HepG2 (cell line): ENCODE measurements around the gene RUVBL2. TPM values are rescaled to one million over a fixed set of nuclear protein-coding genes. Genes with fewer than 3 reads are reported as not detected.

ENCODE experiments used
- CBX5 ChIP-seq: sonication (generic); formaldehyde crosslinking; IDR thresholded peaks from 2 replicates; pipeline ENCODE4 v1.4.0; 2020; ENCODE audit warnings: missing genetic modification reagents, borderline replicate concordance
- DMAP1 ChIP-seq: IDR thresholded peaks from 2 replicates; pipeline ENCODE4 v1.6.1; 2016
- ETV5 ChIP-seq: IDR thresholded peaks from 2 replicates; pipeline ENCODE4 v1.6.1; 2018; ENCODE audit warnings: missing biosample characterization, missing genetic modification reagents, inconsistent platforms, borderline replicate concordance
- HNRNPL ChIP-seq: fragments of 200-400 bp; formaldehyde crosslinking; IDR thresholded peaks from 2 replicates; pipeline ENCODE4 v1.6.1; 2017; ENCODE audit warnings: mild to moderate bottlenecking, low read depth, low read length
- JUND ChIP-seq: sonication (generic); formaldehyde crosslinking; IDR thresholded peaks from 2 replicates; pipeline ENCODE4 v1.8.0; 2022; ENCODE audit warnings: mild to moderate bottlenecking, missing genetic modification reagents
- KMT2B ChIP-seq: IDR thresholded peaks from 2 replicates; pipeline ENCODE4 v1.6.1; 2016; ENCODE audit warnings: missing genetic modification reagents, missing compliant biosample characterization
- MAF1 ChIP-seq: sonication (generic); formaldehyde crosslinking; IDR thresholded peaks from 2 replicates; pipeline ENCODE4 v1.5.0; 2020; ENCODE audit warnings: missing genetic modification reagents, borderline replicate concordance
- SMAD1 ChIP-seq: sonication (generic); formaldehyde crosslinking; IDR thresholded peaks from 2 replicates; pipeline ENCODE4 v1.4.0; 2020; ENCODE audit warnings: missing genetic modification reagents, low read depth, mild to moderate bottlenecking, borderline replicate concordance
- SYNCRIP ChIP-seq: fragments of 200-400 bp; formaldehyde crosslinking; IDR thresholded peaks from 2 replicates; pipeline ENCODE4 v1.6.1; 2018; ENCODE audit warnings: mild to moderate bottlenecking, low read depth, low read length; ENCODE audit not compliant: insufficient read depth
- TBL1XR1 ChIP-seq: fragments of 150-350 bp; IDR thresholded peaks from 2 replicates; pipeline ENCODE4 v1.6.1; 2014; ENCODE audit warnings: borderline replicate concordance, low read length; ENCODE audit not compliant: partially characterized antibody
- TOPORS ChIP-seq: sonication (generic); formaldehyde crosslinking; IDR thresholded peaks from 2 replicates; pipeline ENCODE4 v1.8.0; 2023; ENCODE audit warnings: mild to moderate bottlenecking, missing genetic modification reagents
- ZBTB38 ChIP-seq: sonication (generic); formaldehyde crosslinking; IDR thresholded peaks from 2 replicates; pipeline ENCODE4 v1.5.1; 2020; ENCODE audit warnings: mild to moderate bottlenecking, missing genetic modification reagents
- ZFP36 ChIP-seq: fragments of 150-350 bp; IDR thresholded peaks from 2 replicates; pipeline ENCODE4 v1.6.1; 2018; ENCODE audit warnings: borderline replicate concordance, low read length, low read depth; ENCODE audit not compliant: partially characterized antibody
- ZNF224 ChIP-seq: sonication (generic); formaldehyde crosslinking; IDR thresholded peaks from 2 replicates; pipeline ENCODE4 v1.5.0; 2020; ENCODE audit warnings: mild to moderate bottlenecking, missing genetic modification reagents
- ZNF367 ChIP-seq: sonication (generic); formaldehyde crosslinking; IDR thresholded peaks from 2 replicates; pipeline ENCODE4 v1.4.0; 2020; ENCODE audit warnings: missing genetic modification reagents, borderline replicate concordance
- ZNF430 ChIP-seq: sonication (generic); formaldehyde crosslinking; IDR thresholded peaks from 2 replicates; pipeline ENCODE4 v1.9.0; 2021; ENCODE audit warnings: mild to moderate bottlenecking, missing genetic modification reagents
- ZNF431 ChIP-seq: sonication (generic); formaldehyde crosslinking; IDR thresholded peaks from 2 replicates; pipeline ENCODE4 v1.9.0; 2022; ENCODE audit warnings: missing genetic modification reagents, low read depth, mild to moderate bottlenecking, borderline replicate concordance
- ZNF496 ChIP-seq: sonication (generic); formaldehyde crosslinking; IDR thresholded peaks from 2 replicates; pipeline ENCODE4 v1.8.1; 2023; ENCODE audit warnings: mild to moderate bottlenecking, moderate library complexity, missing genetic modification reagents; ENCODE audit not compliant: insufficient replicate concordance
- ZNF549 ChIP-seq: sonication (generic); formaldehyde crosslinking; IDR thresholded peaks from 2 replicates; pipeline ENCODE4 v1.5.0; 2020; ENCODE audit warnings: missing genetic modification reagents
- ZNF644 ChIP-seq: IDR thresholded peaks from 2 replicates; pipeline ENCODE4 v1.6.1; 2016; ENCODE audit warnings: low read depth
- ZNF724P ChIP-seq: sonication (generic); formaldehyde crosslinking; IDR thresholded peaks from 2 replicates; pipeline ENCODE4 v1.8.0; 2022; ENCODE audit warnings: missing genetic modification reagents, borderline replicate concordance
- ZSCAN29 ChIP-seq: sonication (generic); formaldehyde crosslinking; conservative IDR thresholded peaks from 2 replicates; pipeline ENCODE4 v1.4.0; 2020; ENCODE audit warnings: mild to moderate bottlenecking, missing genetic modification reagents
- polyA plus RNA-seq, 8 experiments: library from polyadenylated mRNA; depleted of rRNA in 3 of 8; stranded (reverse) in 7 of 8; unstranded in 1 of 8; fragments of >200 nt; fragmentation: Illumina TruSeq in 4 of 8; extraction: Trizol in 4 of 8; gene quantifications; 2 replicates each; pipeline versions ENCODE4 v1.2.1 to v1.2.3, GENCODE V29; 2011 to 2016; ENCODE audit warnings: low read depth in 4 of 8, missing spikeins in 1 of 8, mixed read lengths in 1 of 8; ENCODE audit not compliant: insufficient read depth in 1 of 8
- total RNA-seq, 5 experiments: library from RNA; depleted of rRNA; stranded (reverse); fragments of >200 nt; fragmentation: Illumina TruSeq; extraction: Trizol; gene quantifications; 2 replicates each; pipeline ENCODE4 v1.2.3, GENCODE V29; 2016; ENCODE audit warnings: low read depth in 1 of 5
- TF ChIP-seq, protein P1 (sequence below): sonication (generic); formaldehyde crosslinking; IDR thresholded peaks from 2 replicates; pipeline ENCODE4 v1.8.1; 2023; ENCODE audit warnings: mild to moderate bottlenecking, missing genetic modification reagents
- TF ChIP-seq, protein P2 (sequence below): sonication (generic); formaldehyde crosslinking; IDR thresholded peaks from 2 replicates; pipeline ENCODE4 v1.5.1; 2020; ENCODE audit warnings: mild to moderate bottlenecking, missing genetic modification reagents, moderate library complexity
- TF ChIP-seq, protein P3 (sequence below): IDR thresholded peaks from 2 replicates; pipeline ENCODE4 v1.6.1; 2016; ENCODE audit warnings: missing genetic modification reagents, missing compliant biosample characterization

RUVBL2 gene
- total and polyA plus RNA-seq, 2 of the 13 experiments (the other 11 are each of a cell fraction or from before 2014, with no cell fraction given) = 120 to 122 TPM

DNA sequence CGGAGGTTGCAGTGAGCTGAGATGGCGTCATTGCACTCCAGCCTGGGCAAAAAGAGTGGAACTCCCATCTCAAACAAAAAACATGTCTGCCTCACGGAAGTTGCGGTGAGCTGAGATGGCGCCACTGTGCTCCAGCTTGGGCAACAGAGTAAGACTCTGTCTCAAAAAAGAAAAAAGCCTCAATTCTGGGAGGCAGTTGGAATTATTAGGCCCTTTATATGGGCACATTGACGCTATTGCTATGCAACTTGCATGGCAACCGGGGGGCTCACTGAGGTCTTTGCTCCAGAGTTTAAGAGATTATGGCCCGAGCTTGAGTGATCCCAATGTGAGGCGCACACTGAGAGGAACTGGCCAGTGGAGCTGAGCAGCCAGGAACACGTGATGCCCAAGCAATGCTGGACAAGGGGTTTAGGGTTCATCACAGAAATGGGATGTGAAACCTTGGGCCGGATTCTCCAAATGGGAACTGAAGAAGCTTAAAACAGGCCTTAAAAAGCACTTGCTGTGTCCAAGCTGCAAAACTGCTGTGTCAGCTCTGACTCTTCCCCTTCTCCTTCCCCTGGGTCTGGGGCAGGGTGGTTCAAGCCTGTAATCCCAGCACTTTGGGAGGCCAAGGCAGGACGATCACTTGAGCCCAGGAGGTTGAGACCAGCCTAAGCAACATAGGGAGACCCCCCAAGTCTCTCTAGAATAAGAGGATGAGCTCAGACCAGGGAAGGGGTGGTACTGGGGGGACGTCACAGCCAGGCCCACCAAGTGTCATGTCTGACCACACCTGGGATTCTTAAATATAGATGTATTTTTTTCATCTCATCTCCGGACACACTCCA lies 26.1 kb upstream of the RUVBL2 start (continued):
- TF ChIP-seq KMT2B (CRISPR knock-in tag) (no peak), SMAD1 (CRISPR knock-in tag) (0 out of 2 replicates have a peak, but pooled peaks have one; percentile 55), ZNF367 (CRISPR knock-in tag) (no peak), ZSCAN29 (CRISPR knock-in tag) (no peak), ZNF224 (CRISPR knock-in tag) (no peak), ZNF496 (CRISPR knock-in tag) (no peak), ZNF430 (CRISPR knock-in tag) (no peak), TBL1XR1 (no peak), ZNF431 (no peak), JUND (CRISPR knock-in tag) (no peak), ZBTB38 (no peak), ETV5 (peak; percentile 15; the same call in 1 of the 2 replicates), DMAP1 (CRISPR knock-in tag) (no peak), HNRNPL (peak; percentile 61), ZNF724P (CRISPR knock-in tag) (no peak), SYNCRIP (no peak), MAF1 (CRISPR knock-in tag) (no peak), ZNF549 (CRISPR knock-in tag) (no peak), TOPORS (no peak; the same call in 1 of the 2 replicates), ZNF644 (CRISPR knock-in tag) (peak; percentile 24; the same call in 1 of the 2 replicates), CBX5 (CRISPR knock-in tag) (peak; percentile 76; the same call in 1 of the 2 replicates), ZFP36 (no peak)
- TF ChIP-seq, protein P1, sequence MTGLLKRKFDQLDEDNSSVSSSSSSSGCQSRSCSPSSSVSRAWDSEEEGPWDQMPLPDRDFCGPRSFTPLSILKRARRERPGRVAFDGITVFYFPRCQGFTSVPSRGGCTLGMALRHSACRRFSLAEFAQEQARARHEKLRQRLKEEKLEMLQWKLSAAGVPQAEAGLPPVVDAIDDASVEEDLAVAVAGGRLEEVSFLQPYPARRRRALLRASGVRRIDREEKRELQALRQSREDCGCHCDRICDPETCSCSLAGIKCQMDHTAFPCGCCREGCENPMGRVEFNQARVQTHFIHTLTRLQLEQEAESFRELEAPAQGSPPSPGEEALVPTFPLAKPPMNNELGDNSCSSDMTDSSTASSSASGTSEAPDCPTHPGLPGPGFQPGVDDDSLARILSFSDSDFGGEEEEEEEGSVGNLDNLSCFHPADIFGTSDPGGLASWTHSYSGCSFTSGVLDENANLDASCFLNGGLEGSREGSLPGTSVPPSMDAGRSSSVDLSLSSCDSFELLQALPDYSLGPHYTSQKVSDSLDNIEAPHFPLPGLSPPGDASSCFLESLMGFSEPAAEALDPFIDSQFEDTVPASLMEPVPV (CRISPR knock-in tag) = no peak; the same call in 1 of the 2 replicates
- TF ChIP-seq, protein P2, sequence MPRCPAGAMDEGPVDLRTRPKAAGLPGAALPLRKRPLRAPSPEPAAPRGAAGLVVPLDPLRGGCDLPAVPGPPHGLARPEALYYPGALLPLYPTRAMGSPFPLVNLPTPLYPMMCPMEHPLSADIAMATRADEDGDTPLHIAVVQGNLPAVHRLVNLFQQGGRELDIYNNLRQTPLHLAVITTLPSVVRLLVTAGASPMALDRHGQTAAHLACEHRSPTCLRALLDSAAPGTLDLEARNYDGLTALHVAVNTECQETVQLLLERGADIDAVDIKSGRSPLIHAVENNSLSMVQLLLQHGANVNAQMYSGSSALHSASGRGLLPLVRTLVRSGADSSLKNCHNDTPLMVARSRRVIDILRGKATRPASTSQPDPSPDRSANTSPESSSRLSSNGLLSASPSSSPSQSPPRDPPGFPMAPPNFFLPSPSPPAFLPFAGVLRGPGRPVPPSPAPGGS (CRISPR knock-in tag) = 0 out of 2 replicates have a peak, but pooled peaks have one; percentile 20
- TF ChIP-seq, protein P3, sequence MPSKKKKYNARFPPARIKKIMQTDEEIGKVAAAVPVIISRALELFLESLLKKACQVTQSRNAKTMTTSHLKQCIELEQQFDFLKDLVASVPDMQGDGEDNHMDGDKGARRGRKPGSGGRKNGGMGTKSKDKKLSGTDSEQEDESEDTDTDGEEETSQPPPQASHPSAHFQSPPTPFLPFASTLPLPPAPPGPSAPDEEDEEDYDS = peak; percentile 30; the same call in 1 of the 2 replicates
